ENCODE measurements around the gene SEC14L2.

SEC14L2 gene

DNA sequence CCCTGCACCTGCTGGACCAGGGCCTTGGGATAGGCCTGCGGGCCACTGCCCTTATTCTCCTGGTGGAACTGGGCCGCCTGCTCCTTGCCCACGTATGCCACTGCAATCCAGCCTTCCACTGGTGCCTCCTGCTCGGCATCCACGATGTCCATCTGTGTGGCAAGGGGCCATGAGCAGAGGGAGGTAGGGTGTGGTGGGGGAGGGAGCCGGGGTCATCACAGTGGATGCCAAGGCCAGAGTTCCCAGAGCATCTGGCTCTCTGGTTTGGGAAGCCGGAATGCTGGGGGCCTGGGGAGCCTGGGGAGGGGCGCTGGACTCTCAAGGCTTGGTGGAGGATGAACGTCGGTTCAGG, 10.2 kb upstream of the SEC14L2 start:
- Histone ChIP-seq H3K27ac (peak overlapping the region; percentile 76), H3K27me3 (replicated peaks) (no peaks in the 10 kb centered on the region), H3K36me3 (replicated peaks) (peaks cover 7% of the 10 kb centered on the region), H3K4me3 (ENCODE audit: low read depth, low read length) (peak overlapping the region; percentile 67)
- TF ChIP-seq, protein P1, sequence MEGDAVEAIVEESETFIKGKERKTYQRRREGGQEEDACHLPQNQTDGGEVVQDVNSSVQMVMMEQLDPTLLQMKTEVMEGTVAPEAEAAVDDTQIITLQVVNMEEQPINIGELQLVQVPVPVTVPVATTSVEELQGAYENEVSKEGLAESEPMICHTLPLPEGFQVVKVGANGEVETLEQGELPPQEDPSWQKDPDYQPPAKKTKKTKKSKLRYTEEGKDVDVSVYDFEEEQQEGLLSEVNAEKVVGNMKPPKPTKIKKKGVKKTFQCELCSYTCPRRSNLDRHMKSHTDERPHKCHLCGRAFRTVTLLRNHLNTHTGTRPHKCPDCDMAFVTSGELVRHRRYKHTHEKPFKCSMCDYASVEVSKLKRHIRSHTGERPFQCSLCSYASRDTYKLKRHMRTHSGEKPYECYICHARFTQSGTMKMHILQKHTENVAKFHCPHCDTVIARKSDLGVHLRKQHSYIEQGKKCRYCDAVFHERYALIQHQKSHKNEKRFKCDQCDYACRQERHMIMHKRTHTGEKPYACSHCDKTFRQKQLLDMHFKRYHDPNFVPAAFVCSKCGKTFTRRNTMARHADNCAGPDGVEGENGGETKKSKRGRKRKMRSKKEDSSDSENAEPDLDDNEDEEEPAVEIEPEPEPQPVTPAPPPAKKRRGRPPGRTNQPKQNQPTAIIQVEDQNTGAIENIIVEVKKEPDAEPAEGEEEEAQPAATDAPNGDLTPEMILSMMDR (IDR thresholded peaks at IDR 0.05; ENCODE audit: low read depth, low read length, missing control alignments) = no peak
- no peak for DNase-seq
- in situ Hi-C loops (cut with HindIII; ENCODE audit: low pct_ligation_motif_present, low sequenced_read_pairs) = no loop called here

DNA sequence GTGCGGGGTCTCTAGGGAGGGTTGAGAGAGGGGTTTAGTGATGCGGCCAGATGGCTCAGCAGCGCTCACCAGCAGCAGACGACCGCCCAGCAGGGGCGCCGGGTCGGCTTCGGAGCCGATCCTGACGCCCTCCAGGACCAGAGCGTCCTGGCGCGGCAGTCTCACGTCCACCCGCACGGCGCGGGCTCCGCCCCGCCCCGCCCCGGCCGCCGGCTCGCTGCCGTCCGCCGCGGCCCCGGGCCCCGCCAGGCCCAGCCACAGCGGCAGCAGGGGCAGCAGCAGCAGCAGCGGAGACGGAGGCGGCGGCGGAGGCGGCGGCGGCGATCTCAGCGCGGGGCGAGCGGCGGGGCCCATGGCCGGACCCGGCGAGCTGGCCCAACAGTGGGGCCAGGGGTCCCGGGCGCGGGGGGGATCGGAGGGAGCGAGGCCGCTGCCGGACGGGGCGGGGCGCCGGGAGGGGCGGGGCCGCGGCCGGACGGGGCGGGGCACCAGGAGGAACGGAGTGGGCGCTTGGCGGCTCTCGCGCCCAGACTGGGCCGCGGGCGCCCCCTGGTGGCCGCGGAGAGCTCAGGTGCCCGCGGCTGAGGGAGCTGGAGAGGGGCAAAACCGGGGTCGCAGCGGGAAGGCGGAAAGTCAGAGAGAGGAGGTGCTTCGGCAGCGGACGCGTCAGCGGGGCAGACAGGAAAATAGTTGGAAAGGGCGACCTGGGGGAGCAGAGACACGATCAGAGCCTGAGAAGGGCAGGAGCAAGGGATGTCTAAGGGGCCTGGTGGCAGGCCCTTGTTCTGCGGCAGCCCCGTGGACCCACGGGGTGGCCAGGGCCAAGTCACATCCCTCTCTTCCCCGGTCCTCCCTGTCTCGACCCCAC, 9.6 kb upstream of the SEC14L2 start, which contains the start of gene RNF215:
RNF215 (minus strand) TSS at position 452 of the 868 bp plus-strand sequence; CDS start at position 354, 98 bp downstream.
- H3K4me3 ChIP-seq (ENCODE audit: low read depth, low read length) = peak within 1 kb of the TSS; percentile 67
- in situ Hi-C loops (cut with HindIII; ENCODE audit: low pct_ligation_motif_present, low sequenced_read_pairs) = no loop called here

DNA sequence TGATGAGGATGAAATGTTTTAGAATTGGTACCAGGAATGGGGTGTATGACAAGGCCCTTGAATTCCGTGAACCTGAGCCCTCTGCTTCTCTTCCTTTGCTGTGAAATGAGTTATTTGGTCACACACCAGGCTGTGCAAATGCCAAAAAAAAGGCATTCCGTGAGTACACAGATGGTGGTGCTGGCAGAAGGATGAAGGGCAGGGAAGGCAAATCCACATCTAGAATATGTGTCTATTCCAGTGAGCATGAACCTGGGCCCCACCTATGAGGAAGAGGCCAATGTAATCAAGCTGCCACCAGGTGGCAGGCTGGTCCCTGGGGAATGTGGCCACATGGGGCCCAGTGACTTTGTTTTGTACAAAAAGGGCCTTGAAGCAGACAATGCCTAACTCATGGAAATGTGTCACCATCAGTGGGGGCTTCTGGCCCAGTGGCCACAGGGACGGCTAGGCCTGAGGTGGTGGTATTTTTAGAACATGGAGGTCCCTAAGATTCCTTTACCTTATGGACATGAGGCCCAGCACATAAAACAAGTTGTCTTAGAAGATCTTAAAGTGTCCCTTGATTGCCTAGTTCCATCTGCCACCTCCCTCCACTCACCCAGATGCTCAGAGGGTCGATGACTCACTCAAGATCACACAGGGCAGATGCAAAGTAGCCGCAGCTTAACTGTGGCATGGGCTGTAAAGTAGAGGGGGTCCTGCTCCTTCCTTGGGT, 5.7 kb upstream of the SEC14L2 start:
- in situ Hi-C loops (cut with HindIII; ENCODE audit: low pct_ligation_motif_present, low sequenced_read_pairs) = no loop called here
- H3K27me3 ChIP-seq (replicated peaks) = no peaks in the 10 kb centered on the region
- no peak overlapping the region for H3K27ac ChIP-seq
- no peaks in the 10 kb centered on the region for H3K36me3 ChIP-seq (replicated peaks)
- DNase-seq = peak; percentile 45
- H3K4me3 ChIP-seq (ENCODE audit: low read depth, low read length) = no peak overlapping the region
- TF ChIP-seq, protein P1 (IDR thresholded peaks at IDR 0.05; ENCODE audit: low read depth, low read length, missing control alignments) = peak; percentile 87

More for the DNA sequence above, 9.6 kb upstream of the SEC14L2 start, which contains the start of gene RNF215:
- Histone ChIP-seq H3K36me3 (replicated peaks) (peaks cover 4% of the 10 kb centered on the region), H3K27me3 (replicated peaks) (no peaks in the 10 kb centered on the region), H3K27ac (peak within 1 kb of the TSS; percentile 76)
- TF ChIP-seq, protein P1 (IDR thresholded peaks at IDR 0.05; ENCODE audit: low read depth, low read length, missing control alignments) = peak; percentile 72
- DNase-seq = peak; percentile 34

DNA sequence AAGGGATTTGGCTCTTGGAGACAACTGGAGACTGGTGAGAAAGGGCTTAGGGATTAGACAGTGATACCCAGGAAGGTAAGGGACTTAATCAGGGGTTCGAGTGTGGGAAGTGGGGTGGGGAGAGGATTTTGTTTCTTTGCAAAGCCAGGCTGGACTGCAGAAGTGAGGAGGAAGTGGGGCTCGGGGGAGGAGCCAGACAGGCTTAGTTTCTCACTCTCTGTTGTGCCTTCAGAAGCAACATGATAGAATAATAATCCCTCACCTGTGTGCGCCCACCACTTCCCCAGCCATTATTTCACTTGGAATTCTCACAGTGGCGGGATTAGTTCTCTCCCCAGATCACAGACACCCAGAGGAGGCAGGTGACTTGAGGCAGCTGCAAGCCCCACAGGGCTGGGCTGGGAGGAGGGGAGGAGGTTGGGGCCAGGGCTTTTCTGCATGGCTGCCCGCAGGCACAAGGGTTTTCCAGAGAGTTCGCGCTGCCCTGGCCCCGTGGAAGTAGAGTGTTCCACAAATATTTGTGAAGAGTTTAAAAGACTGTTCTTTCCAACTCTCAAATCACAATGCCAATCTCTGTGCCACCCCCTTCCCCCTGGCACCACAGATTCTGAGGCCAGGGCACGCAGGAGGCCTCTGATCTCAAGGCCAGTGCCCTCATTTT, 4.0 kb upstream of the SEC14L2 start:
- H3K27me3 ChIP-seq (replicated peaks) = no peaks in the 10 kb centered on the region
- H3K4me3 ChIP-seq (ENCODE audit: low read depth, low read length) = no peak overlapping the region
- TF ChIP-seq, protein P1 (IDR thresholded peaks at IDR 0.05; ENCODE audit: low read depth, low read length, missing control alignments) = no peak
- in situ Hi-C loops (cut with HindIII; ENCODE audit: low pct_ligation_motif_present, low sequenced_read_pairs) = no loop called here
- no peak overlapping the region for H3K27ac ChIP-seq
- no peak for DNase-seq
- H3K36me3 ChIP-seq (replicated peaks) = no peaks in the 10 kb centered on the region

DNA sequence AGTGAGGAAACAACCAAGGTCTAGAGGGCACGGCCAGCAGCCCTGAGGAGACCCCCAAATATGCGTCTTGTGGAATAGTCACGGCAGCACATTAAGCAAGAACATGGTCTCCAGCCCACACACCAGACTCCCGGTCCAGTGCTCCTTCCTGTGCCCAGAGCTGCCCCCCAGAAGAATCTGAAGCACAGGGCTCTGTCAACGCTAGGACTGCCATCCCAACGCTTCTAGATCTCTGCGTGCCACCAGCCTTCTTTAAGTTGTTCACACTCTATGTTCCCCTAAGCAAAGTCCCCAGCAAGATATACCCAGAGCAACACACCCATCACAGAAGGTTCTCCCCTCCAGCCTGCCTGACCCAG, 3.5 kb upstream of the SEC14L2 start:
- in situ Hi-C loops (cut with HindIII; ENCODE audit: low pct_ligation_motif_present, low sequenced_read_pairs) = no loop called here
- Histone ChIP-seq H3K36me3 (replicated peaks) (no peaks in the 10 kb centered on the region), H3K4me3 (ENCODE audit: low read depth, low read length) (no peak overlapping the region), H3K27ac (no peak overlapping the region), H3K27me3 (replicated peaks) (no peaks in the 10 kb centered on the region)
- DNase-seq = no peak
- TF ChIP-seq, protein P1 (IDR thresholded peaks at IDR 0.05; ENCODE audit: low read depth, low read length, missing control alignments) = no peak
